Vagina (tissue), 2 donors: Measurements from ENCODE around the gene CTBP1. TPM values are rescaled to one million over a fixed set of nuclear protein-coding genes. Genes with fewer than 3 reads are reported as not detected.

Experiments
- DNase-seq, 2 donors: peaks; one replicate each; pipeline ENCODE4 v3.0.0-alpha.2; 2017; ENCODE audit errors: extremely low spot score in 2 of 2
- H3K27ac ChIP-seq: fragments of 200-600 bp; sonication (generic); one replicate; pipeline ENCODE4 v1.5.1; 2019
- H3K27me3 ChIP-seq: fragments of 200-600 bp; sonication (generic); one replicate; pipeline ENCODE4 v1.5.1; 2019
- H3K36me3 ChIP-seq, 2 donors: fragments of 200-600 bp; sonication (generic); one replicate each; pipeline ENCODE4 v1.5.1; 2017 to 2019
- H3K4me1 ChIP-seq: fragments of 200-600 bp; sonication (generic); one replicate; pipeline ENCODE4 v1.5.1; 2019
- H3K4me3 ChIP-seq, 2 donors: fragments of 200-600 bp; sonication (generic); 1 replicate in 1 of 2; 2 replicates in 1 of 2; pipeline ENCODE4 v1.5.1; 2016 to 2019
- H3K9me3 ChIP-seq: fragments of 200-600 bp; sonication (generic); one replicate; pipeline ENCODE4 v1.5.1; 2019
- POLR2A ChIP-seq, 2 donors: fragments of 450-650 bp; IDR thresholded peaks; one replicate each; pipeline ENCODE4 v1.6.1; 2017; ENCODE audit warnings: antibody characterized with exemption in 2 of 2, mild to moderate bottlenecking in 2 of 2, moderate library complexity in 2 of 2
- POLR2AphosphoS5 ChIP-seq, 2 donors: sonication (generic); formaldehyde crosslinking; IDR thresholded peaks; one replicate each; pipeline ENCODE4 v1.9.0; 2017; ENCODE audit warnings: antibody characterized with exemption in 2 of 2, mild to moderate bottlenecking in 2 of 2, low read depth in 1 of 2; ENCODE audit not compliant: insufficient read depth in 1 of 2
- intact Hi-C: fragments of 100-400 bp; cut with DNase I; formaldehyde crosslinking; loops from one replicate; pipeline ENCODE4 v1.15.1; 2023
- total RNA-seq: library from RNA; depleted of rRNA; stranded (reverse); fragments of >200 nt; gene quantifications from one replicate; pipeline ENCODE4 v1.2.3, GENCODE V29; 2016
- TF ChIP-seq, protein P1 (sequence below), 3 experiments: fragments of 450-650 bp in 2 of 3; fragments of 200-600 bp in 1 of 3; sonication (generic) in 1 of 3; IDR thresholded peaks; one replicate each; pipeline ENCODE4 v1.5.1; 2017 to 2019; ENCODE audit warnings: antibody characterized with exemption in 3 of 3, mild to moderate bottlenecking in 2 of 3, moderate library complexity in 2 of 3

Gene CTBP1
- total RNA-seq, 1 donor from 2014 or later: 93.1 TPM

DNA sequence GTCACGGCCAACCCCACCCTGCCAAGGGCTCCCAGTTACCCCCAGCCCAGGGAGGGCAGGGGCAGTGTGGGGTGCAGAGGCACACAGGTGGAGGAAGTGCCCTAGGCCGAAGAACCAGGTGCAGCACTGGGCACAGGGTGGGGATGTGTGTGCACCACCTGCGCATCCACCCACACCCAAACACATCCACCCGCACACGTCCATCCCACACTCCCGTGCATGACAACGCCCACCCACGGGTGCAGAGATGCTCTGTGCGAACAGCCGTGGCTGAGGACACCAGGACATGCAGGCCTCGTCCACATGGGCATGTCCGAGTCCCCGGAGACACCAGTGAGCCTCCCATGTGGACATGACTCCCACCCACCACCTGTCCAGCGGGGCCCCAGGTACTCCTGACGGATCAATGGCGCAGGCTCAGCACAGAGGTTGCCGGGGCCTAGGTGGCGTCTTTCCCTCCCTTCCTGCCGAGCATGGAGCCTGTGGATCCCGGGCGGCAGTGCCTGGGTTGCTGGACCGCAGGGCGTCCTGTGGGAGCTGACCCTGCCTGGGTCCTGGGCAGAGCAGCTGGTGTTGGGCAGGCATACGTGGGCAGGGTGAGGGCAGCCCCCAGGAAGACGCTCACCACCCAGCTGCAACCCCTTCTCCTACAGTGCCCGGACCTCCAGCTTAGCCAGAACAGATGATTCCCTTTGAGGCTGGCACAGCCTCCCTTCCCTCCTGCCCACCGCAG lies 19.6 kb downstream of the CTBP1 start:
- intact Hi-C loops: no loop called here
- Histone ChIP-seq H3K36me3 (peaks cover 0 to 55% of the 10 kb centered on the region in 2 donors), H3K27me3 (no peaks in the 10 kb centered on the region), H3K9me3 (no peaks in the 10 kb centered on the region), H3K4me1 (peaks cover 31% of the 10 kb centered on the region), H3K4me3 (no peak overlapping the region), H3K27ac (no peak overlapping the region)
- DNase-seq: no peak
- TF ChIP-seq POLR2A (IDR thresholded peaks at IDR 0.05): no peak
- TF ChIP-seq, protein P1, sequence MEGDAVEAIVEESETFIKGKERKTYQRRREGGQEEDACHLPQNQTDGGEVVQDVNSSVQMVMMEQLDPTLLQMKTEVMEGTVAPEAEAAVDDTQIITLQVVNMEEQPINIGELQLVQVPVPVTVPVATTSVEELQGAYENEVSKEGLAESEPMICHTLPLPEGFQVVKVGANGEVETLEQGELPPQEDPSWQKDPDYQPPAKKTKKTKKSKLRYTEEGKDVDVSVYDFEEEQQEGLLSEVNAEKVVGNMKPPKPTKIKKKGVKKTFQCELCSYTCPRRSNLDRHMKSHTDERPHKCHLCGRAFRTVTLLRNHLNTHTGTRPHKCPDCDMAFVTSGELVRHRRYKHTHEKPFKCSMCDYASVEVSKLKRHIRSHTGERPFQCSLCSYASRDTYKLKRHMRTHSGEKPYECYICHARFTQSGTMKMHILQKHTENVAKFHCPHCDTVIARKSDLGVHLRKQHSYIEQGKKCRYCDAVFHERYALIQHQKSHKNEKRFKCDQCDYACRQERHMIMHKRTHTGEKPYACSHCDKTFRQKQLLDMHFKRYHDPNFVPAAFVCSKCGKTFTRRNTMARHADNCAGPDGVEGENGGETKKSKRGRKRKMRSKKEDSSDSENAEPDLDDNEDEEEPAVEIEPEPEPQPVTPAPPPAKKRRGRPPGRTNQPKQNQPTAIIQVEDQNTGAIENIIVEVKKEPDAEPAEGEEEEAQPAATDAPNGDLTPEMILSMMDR (IDR thresholded peaks at IDR 0.05): no peak
- TF ChIP-seq POLR2AphosphoS5 (IDR thresholded peaks at IDR 0.05; ENCODE audit: insufficient read depth in 1 of 2, low read depth in 1 of 2): no peak

DNA sequence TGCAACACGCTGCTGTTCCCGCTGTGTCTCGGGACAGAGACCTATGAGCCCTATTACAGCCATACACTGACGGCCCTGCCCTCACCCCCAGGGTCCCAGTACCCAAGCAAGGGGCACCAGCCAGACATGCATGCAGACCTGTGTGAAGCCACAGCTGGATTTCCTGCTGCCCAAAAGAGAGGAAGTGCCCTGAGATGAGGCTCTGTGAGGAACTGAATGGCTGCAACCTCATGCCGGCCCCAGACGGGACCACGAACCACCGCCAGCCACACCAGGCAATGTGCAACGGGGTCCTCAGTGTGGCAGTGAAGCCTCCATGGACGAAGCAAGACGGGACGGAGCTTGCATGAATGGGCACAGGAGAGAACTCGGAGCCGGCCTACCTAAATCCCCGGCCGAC lies 21.1 kb downstream of the CTBP1 start:
- Histone ChIP-seq H3K27me3 (no peaks in the 10 kb centered on the region), H3K4me1 (peaks cover 29% of the 10 kb centered on the region), H3K4me3 (no peak overlapping the region), H3K27ac (no peak overlapping the region), H3K9me3 (no peaks in the 10 kb centered on the region), H3K36me3 (peaks cover 0 to 63% of the 10 kb centered on the region in 2 donors)
- no peak for TF ChIP-seq POLR2AphosphoS5 (IDR thresholded peaks at IDR 0.05; ENCODE audit: insufficient read depth in 1 of 2, low read depth in 1 of 2)
- TF ChIP-seq, protein P1 (IDR thresholded peaks at IDR 0.05): no peak
- TF ChIP-seq POLR2A (IDR thresholded peaks at IDR 0.05): no peak
- DNase-seq: no peak
- intact Hi-C loops: no loop called here

DNA sequence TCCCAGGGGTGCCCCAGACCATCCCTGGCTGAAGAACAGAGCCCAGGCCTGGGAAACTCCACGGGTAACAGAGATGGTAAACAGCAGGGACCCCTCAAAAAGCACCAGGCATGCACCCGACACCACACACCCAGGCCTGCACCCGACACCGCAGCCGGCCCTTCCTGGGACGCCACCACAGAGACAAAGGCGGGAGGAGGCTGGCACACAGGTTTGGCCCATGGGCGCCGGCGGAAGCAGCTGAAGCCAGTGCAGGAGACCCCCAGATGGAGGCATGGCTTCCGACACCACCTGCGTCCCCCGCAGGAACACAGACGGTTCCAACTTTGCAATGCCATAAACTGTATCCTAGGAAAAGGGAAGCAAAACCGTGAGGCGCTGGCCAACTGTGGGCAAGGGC lies 22.3 kb downstream of the CTBP1 start:
- H3K27ac ChIP-seq: no peak overlapping the region
- no peak overlapping the region for H3K4me3 ChIP-seq
- H3K4me1 ChIP-seq: peaks cover 31% of the 10 kb centered on the region
- TF ChIP-seq, protein P1 (IDR thresholded peaks at IDR 0.05): no peak
- no peak for TF ChIP-seq POLR2AphosphoS5 (IDR thresholded peaks at IDR 0.05; ENCODE audit: insufficient read depth in 1 of 2, low read depth in 1 of 2)
- no peak for TF ChIP-seq POLR2A (IDR thresholded peaks at IDR 0.05)
- intact Hi-C loops: no loop called here
- no peak for DNase-seq
- H3K9me3 ChIP-seq: no peaks in the 10 kb centered on the region
- H3K36me3 ChIP-seq: peaks cover 0 to 64% of the 10 kb centered on the region in 2 donors
- no peaks in the 10 kb centered on the region for H3K27me3 ChIP-seq

DNA sequence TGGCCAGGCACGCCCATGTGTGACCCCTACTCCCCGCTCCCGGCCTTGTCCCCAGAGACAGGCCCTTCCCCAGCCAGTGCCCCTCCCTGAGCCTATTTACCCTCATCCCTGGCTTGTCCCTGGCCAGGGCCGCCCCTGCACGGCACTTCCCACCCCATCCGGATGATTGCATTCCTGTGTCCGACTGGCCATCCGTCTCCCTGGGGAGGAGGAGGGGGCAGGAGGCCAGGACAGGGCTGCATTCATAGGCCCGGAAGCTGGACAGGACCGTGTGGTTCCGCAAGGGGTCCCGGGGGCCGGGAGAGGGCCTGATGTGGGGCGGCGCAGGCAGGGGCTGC lies 22.8 kb downstream of the CTBP1 start:
- Histone ChIP-seq H3K4me3 (no peak overlapping the region), H3K36me3 (peaks cover 0 to 69% of the 10 kb centered on the region in 2 donors), H3K27me3 (no peaks in the 10 kb centered on the region), H3K4me1 (peaks cover 31% of the 10 kb centered on the region), H3K9me3 (no peaks in the 10 kb centered on the region), H3K27ac (no peak overlapping the region)
- intact Hi-C loops: no loop called here
- no peak for DNase-seq
- TF ChIP-seq POLR2AphosphoS5 (IDR thresholded peaks at IDR 0.05; ENCODE audit: insufficient read depth in 1 of 2, low read depth in 1 of 2): no peak
- TF ChIP-seq, protein P1 (IDR thresholded peaks at IDR 0.05): no peak
- TF ChIP-seq POLR2A (IDR thresholded peaks at IDR 0.05): no peak
